Measurements from ENCODE around the gene STAB1. TPM values are rescaled to one million over a fixed set of nuclear protein-coding genes. Genes with fewer than 3 reads are reported as not detected.

The STAB1 gene
- total RNA-seq, 1 donor from 2014 or later = 0.16 TPM

DNA sequence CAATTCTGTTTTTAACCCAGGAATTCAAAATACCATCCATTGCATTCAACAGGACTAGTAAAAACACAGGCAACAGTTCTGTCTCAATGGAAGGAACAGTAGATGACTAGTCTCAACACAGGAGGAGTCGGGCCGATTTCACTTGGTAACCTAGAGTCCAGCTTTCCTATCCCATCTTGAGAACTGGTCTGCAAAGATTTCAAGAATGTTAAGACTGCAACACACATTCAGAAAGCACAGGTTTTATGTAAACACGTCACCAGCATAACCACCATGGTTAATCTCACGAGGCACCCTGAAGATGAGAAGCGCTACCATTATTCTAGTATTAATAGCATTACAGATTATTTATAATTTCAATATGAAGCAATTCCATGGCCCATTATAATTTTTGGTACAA, 63.3 kb downstream of the STAB1 start:
- Mint-ChIP-seq H3K4me1 (peaks cover 10% of the 10 kb centered on the region), H3K27ac (ENCODE audit: unreplicated experiment) (no peak overlapping the region), H3K27me3 (ENCODE audit: low read depth) (no peaks in the 10 kb centered on the region), H3K9me3 (no peaks in the 10 kb centered on the region), H3K4me3 (no peak overlapping the region), H3K36me3 (ENCODE audit: low read depth) (peaks cover 31% of the 10 kb centered on the region)
- no peak for TF ChIP-seq CTCF (conservative IDR thresholded peaks at IDR 0.05)
- DNase-seq (ENCODE audit: low read depth, low spot score) = no peak

GRCh38 chr3:52561028-52561747, 66.0 kb downstream of the STAB1 start:
- Mint-ChIP-seq H3K9me3 (no peaks in the 10 kb centered on the region), H3K4me3 (no peak overlapping the region), H3K36me3 (ENCODE audit: low read depth) (peaks cover 24% of the 10 kb centered on the region)

DNA sequence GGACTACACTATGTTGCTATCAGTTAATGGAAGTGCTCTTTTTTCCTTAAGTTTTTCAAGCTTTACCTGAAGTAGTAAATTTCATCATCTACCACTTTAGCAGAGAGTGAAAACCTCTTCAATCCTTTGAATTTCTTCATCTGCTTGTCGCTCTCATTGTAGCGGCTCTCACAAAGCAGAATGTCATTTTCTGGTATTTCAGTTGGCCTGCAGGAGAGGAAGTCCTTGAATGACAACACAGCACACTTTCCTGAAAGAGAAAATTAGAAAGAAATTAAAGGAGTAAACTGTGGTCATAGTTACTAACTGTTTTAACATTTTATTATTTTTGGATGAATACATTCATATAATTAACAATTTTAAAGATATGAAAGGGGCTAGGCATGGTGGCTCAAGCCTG, 68.8 kb downstream of the STAB1 start:
- DNase-seq (ENCODE audit: low read depth, low spot score) = no peak
- peaks cover 25% of the 10 kb centered on the region for H3K36me3 Mint-ChIP-seq (ENCODE audit: low read depth)
- no peak overlapping the region for H3K4me3 Mint-ChIP-seq
- TF ChIP-seq CTCF (conservative IDR thresholded peaks at IDR 0.05) = no peak
- H3K27me3 Mint-ChIP-seq (ENCODE audit: low read depth) = no peaks in the 10 kb centered on the region
- no peaks in the 10 kb centered on the region for H3K9me3 Mint-ChIP-seq
- no peak overlapping the region for H3K27ac Mint-ChIP-seq (ENCODE audit: unreplicated experiment)
- no peaks in the 10 kb centered on the region for H3K4me1 Mint-ChIP-seq

More at GRCh38 chr3:52561028-52561747, 66.0 kb downstream of the STAB1 start:
- Mint-ChIP-seq H3K27me3 (ENCODE audit: low read depth) (no peaks in the 10 kb centered on the region), H3K4me1 (peaks cover 10% of the 10 kb centered on the region), H3K27ac (ENCODE audit: unreplicated experiment) (no peak overlapping the region)
- no peak for DNase-seq (ENCODE audit: low read depth, low spot score)
- TF ChIP-seq CTCF (conservative IDR thresholded peaks at IDR 0.05) = no peak

DNA sequence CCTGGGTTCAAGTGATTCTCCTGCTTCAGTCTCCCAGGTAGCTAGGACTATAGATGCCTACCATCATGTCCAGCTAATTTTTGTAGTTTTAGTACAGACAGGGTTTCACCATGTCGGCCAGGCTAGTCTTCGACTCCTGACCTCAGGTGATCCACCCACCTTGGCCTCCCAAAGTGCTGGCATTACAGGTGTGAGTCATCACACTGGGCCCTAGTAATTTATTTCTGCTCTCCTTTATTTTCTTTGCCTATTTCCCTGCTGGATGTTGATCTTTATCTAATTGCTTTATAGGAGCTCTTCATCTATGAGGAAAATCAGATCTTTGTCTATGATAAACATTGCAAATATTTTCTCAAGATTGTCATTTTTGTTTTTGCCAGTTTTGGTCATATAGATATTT, 72.9 kb downstream of the STAB1 start:
- Mint-ChIP-seq H3K4me1 (no peaks in the 10 kb centered on the region), H3K27ac (ENCODE audit: unreplicated experiment) (no peak overlapping the region), H3K9me3 (no peaks in the 10 kb centered on the region), H3K4me3 (no peak overlapping the region), H3K27me3 (ENCODE audit: low read depth) (no peaks in the 10 kb centered on the region), H3K36me3 (ENCODE audit: low read depth) (peaks cover 16% of the 10 kb centered on the region)
- TF ChIP-seq CTCF (conservative IDR thresholded peaks at IDR 0.05) = no peak
- no peak for DNase-seq (ENCODE audit: low read depth, low spot score)

DNA sequence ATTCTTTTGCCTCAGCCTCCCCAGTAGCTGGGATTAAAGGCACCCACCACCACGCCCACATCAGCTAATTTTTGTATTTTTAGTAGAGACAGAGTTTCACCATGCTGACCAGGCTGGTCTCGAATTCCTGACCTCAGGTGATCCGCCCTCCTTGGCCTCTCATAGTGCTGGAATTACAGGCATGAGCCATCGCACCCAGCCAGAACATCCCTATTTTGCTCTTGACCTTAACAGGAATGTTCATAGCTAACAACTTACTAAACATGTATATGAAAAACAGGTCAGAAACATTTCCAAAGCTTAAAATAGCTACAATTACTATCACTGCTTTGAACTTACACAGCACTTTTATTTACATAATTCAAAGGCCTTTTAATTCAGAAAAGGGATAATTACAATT, 74.9 kb downstream of the STAB1 start:
- no peaks in the 10 kb centered on the region for H3K9me3 Mint-ChIP-seq
- DNase-seq (ENCODE audit: low read depth, low spot score) = no peak
- no peak overlapping the region for H3K4me3 Mint-ChIP-seq
- H3K4me1 Mint-ChIP-seq = peaks cover 4% of the 10 kb centered on the region
- peaks cover 19% of the 10 kb centered on the region for H3K36me3 Mint-ChIP-seq (ENCODE audit: low read depth)
- no peaks in the 10 kb centered on the region for H3K27me3 Mint-ChIP-seq (ENCODE audit: low read depth)
- TF ChIP-seq CTCF (conservative IDR thresholded peaks at IDR 0.05) = no peak
- H3K27ac Mint-ChIP-seq (ENCODE audit: unreplicated experiment) = peak overlapping the region; percentile 29

All from neural crest cell (in vitro differentiated cells).